NCI-H2196 (cell line): ENCODE results near the gene VPREB1.
"Not testable (repeated sequence)": the region's sequence is repeated elsewhere in the genome, so short reads cannot be mapped to it uniquely, and the experiment has no call there.

Experiments used
- DNase-seq: peaks from one replicate; lab custom pipeline; 2025; ENCODE audit not compliant: unreplicated experiment; lab: John Stamatoyannopoulos, UW

Gene VPREB1

GRCh38 chr22:22213231-22213630 is 31.4 kb upstream of the VPREB1 start:
- DNase-seq = no peak

DNA sequence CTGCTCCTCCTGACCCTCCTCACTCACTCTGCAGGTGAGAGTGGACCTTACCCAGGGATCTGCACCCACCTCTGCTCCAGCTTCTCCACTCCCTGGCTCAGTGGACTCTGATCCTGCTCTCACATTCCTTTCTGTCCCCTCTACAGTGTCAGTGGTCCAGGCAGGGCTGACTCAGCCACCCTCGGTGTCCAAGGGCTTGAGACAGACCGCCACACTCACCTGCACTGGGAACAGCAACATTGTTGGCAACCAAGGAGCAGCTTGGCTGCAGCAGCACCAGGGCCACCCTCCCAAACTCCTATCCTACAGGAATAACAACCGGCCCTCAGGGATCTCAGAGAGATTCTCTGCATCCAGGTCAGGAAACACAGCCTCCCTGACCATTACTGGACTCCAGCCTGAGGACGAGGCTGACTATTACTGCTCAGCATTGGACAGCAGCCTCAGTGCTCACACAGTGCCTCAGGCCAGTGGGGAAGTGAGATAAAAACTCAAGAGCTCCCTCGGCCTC is 29.7 kb upstream of the VPREB1 start:
- DNase-seq = no peak

GRCh38 chr22:22215659-22216449 is 28.7 kb upstream of the VPREB1 start:
- DNase-seq = no peak

DNA sequence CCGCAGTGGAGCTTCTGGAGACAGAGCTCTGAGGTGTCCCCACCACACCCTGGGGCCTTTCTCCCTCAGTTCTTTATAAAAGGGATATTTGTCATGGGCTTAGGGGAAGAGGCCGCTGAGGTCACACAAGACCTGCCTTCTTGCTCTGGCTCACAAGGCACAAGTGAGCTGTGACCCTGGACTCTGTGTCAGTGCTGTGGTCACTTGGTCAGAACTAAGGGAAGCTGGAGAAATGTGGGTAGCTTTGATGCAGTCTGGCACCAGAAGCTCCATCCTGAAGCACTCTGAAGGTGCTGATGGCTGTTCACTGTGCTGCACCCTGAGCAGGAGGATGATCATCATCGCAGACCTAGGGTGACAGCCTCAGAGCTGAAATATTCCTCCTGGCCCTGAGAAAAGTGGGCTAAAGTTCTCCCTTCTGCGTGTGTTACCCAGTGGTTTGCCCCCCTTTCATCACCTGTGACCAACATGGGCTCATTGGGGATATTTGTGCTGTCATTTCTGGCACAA is 28.1 kb upstream of the VPREB1 start:
- DNase-seq = no peak

GRCh38 chr22:22218302-22218701 is 26.3 kb upstream of the VPREB1 start:
- no peak for DNase-seq

DNA sequence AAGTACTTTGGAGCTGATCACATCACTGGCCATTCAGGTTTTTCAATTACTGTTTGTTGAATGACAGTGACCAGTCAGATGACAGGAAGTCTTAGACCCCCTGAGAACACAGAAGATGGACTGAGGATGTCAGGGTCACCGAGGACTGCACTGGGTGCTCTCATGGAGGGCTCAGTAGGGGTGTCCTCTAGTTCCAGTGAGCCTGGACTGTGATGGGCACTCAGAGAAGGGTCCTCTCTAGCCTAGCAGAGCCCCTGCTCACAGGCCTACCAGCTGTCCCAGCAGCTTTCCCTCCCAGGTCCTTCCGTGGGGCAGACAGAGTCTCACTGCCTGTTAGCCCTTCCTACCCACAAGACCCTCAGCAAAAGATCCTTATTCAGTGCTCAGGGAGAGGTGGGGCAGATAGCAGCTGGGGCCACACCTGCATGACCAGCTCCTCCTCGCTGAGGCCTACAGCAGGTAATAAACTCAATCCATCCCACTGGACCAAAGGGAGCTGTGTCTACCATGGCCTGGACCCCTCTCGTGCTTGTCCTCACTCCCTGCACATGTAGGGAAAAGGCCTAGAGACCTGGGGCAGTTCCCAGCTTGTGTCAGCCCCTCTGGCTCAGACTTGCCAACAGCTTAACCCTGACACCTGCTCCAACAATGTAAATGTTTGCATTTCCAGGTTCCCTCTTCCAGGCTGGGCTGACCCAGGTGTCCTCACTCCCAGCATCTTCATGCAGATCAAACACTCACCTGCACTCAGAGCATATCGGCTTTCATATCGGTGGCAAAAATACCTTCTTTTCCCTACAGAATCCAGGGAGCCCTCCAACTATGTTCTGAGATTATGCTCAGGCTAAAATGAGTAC is 25.2 kb upstream of the VPREB1 start:
- DNase-seq = peak; percentile 21

DNA sequence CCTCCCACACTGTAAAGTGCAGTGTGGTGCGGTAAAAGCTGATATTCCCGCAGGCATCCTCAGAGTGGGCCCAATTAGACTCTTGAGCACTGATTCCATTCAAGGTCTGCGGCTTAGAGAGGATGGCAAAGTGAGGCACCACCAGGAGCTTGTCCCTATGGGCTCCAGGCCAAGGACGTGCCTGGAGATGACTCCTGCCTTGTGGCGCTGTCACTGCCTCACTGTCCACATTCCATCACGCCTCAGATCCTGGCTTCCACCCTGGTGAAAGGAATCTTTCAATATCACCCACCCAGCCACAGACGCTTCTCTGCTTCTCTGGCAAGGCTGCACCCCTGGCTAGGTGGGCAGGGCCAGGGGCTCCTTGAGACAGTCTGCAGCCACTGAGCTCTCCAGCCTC is 23.5 kb upstream of the VPREB1 start:
- DNase-seq = not testable (repeated sequence)

GRCh38 chr22:22226448-22227187 is 18.0 kb upstream of the VPREB1 start:
- no peak for DNase-seq

GRCh38 chr22:22228421-22228820 is 16.2 kb upstream of the VPREB1 start:
- no peak for DNase-seq

DNA sequence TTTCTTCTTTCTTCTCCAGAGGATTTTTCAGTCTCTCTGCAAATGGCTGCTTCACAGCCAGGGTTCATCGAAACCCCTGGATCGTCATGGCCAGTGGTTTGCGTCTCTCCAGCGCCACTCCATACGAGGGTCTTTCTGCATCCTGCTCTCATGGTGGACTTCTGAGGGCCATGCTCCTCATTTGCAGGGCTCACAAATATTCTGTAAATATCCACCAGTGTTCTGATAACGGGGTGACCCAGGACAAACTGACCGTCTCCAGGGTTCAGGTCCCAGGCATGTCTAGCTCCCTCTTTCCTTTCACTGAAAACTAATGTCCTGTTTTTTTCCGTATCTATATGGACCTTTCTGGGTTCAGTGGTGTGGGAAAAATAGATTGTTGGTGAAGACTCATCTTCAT is 15.7 kb upstream of the VPREB1 start:
- DNase-seq = no peak

- DNase-seq = no peak
Observed at GRCh38 chr22:22229683-22230420, 14.7 kb upstream of the VPREB1 start.

DNA sequence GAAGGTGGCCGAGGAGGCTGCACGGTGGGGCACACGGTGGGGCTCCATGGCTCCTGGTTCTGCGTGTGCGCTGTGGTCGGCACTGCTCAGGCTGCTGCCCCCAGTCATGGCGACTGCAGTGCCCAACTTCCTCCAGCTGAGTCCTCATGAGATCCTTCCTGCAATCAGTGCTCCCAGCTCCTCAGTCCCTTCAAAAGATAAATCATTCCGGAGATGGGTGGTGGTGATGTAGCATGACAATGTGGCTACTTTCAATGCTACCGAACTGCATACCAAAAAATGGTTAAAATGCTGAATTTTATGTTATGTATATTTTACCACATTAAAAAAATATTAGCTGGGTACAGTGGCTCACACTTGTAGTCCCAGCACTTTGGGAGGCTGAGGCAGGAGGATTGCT is 14.1 kb upstream of the VPREB1 start:
- no peak for DNase-seq

DNA sequence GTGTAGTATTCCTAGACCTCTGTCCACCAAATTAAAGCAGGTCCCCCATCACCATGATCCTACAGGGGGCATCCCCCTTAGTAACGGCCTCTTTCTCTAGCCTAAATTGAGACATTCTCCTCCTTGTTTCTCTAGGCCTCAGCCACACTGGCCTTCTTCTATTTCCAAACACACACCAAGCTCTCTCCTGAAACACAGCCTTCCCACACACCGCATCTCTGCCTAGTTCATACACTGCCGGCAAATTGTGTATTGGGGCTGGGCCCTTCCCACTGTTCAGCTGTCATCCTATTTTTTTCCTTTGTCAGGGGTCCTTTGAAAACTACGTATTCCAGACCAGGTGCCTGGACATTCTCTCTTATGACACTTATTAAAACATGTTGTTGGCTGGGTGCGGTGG is 11.5 kb upstream of the VPREB1 start:
- DNase-seq = no peak

DNA sequence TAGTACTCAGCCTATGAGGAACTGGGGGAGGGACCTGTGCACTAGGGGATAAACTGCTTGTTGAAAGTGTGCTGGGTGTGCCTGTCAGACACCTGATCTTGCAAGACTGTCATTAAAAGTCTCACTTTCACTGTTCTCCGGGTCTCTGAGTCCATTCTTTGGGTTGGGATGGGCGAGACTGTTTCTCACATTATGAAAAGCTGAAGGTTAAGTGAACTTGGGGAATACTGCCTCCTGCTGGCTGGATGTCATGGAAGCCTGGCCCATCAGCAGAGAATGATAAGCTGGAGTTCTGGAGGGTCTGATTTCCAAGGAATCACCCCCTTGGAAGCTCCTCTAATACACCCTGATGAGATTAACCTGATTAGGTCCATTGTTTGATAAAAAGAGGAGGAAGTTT is 9.0 kb upstream of the VPREB1 start:
- DNase-seq = no peak

GRCh38 chr22:22237521-22237920 is 7.1 kb upstream of the VPREB1 start:
- no peak for DNase-seq

DNA sequence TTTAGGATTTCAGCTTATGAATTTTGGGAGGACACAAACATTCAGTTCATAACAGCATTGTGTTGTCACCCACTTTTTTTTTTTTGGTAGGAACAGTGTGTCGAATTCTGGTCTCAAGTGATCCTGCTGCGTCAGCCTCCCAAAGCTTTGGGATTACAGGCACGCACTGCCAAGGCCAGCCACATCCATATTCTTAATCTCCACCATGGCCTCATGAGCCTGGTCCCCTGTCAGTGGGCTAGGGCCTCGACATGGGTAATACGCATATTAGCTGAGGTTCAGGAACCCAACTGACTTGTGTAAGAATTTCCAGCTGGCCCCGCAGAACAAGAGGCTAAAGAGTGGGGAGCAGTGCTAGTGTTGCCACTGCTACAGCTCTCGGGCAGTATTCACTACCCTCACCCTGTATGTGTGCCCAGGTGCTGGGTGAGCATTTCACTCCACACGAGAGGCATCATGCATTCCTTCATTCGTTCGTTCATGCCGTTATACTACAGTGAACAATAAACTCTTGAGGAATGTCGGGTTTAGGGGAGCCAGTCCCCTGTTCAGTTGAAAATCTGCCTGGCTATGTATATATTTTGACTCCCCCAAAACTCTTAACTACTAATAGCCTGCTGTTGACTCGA is 5.2 kb upstream of the VPREB1 start:
- DNase-seq = no peak

GRCh38 chr22:22241554-22241898 is 3.1 kb upstream of the VPREB1 start:
- no peak for DNase-seq

DNA sequence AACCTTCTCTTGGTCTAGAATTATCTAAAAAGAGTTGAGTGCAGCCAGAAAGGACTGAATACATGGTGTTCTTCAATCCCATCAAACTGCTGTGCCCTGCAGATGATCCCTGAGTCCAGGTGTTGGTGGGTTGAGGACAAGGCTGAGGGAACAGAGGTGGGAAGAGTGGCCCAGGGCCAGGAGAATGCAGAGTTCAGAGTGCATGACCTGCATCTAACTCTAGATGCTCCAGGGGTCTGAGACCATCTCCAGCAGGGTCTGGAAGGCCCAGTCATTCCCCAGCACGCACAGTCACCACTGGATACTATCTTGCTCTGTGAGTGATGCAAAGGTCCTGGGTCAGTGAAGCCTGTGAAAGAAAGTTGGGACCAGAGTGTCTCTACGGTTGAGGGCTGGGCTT is 2.1 kb upstream of the VPREB1 start:
- no peak for DNase-seq

DNA sequence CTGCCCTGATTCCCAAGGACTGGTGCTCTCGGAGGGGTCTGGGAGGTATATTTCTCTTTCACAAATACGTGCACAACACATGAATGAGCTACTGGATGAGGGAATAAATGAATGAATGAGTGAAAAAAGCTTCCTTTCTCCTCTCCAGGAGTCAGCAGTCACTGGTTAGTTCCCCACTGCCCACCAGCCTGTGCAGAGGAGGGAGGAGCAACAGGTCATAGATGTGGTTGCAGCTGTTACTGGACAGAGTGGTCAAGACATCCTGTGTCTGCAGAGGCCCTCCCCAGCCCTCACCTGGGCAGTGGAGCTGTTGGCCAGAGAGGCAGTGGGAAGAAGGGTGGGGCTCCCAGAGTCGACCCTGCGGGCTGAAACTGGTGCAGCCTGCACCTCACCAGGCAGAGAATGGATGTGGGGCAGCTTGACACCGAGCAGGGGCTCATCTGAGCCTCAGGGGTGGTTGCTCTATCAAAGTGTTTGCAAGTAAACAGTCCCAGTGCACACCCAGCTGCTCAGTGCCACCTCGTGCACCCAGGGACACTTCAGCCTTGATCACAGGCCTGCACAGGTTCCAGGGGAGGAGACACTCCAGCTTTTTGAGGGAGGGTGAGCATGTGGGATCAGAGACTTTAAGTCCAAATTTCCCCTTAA is 1.4 kb upstream of the VPREB1 start:
- no peak for DNase-seq
